ENCODE measurements around the gene TMEM131L. TPM values are rescaled to one million over a fixed set of nuclear protein-coding genes. Genes with fewer than 3 reads are reported as not detected.
A peak's percentile ranks its signal among the peaks of the same experiment; 100 is the strongest.

TMEM131L gene
- total and polyA plus RNA-seq, 7 donors = 0.60 to 27.2 (median 12.1) TPM

DNA sequence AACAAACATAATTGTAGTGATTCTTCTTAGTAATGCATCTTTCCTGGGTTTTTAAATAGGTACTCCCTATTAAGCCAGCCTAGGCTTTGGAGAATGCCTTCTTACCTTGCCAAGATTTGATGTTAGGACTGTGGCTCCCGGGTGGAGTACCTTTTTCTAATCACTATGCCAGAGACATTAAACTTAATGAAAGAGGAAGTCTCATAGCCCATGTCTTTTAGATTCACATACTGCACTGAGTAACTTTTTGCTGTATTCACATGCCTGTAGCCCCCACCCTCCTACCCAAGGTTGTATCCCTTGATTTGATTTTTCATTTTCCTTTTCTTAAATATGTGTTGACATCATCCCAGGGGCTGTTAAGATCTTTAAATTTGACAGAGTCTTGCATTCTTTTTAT, 113.7 kb downstream of the TMEM131L start:
- no peaks in the 10 kb centered on the region for H3K9me3 ChIP-seq
- WGBS, 2 donors = 23 to 55% methylated on average over 1 of the region's 1 CpG
- intact Hi-C loops (cut with DNase I) = loop anchor here (10.0 kb wide), 1 partner anchor 65 kb away; no protein-coding TSS in a partner anchor
- no peak for DNase-seq
- H3K4me1 ChIP-seq = peaks cover 0 to 21% (median 2%) of the 10 kb centered on the region in 4 donors
- TF ChIP-seq EP300 (IDR thresholded peaks at IDR 0.05) (no peak), POLR2AphosphoS5 (IDR thresholded peaks at IDR 0.05) (no peak), POLR2A (IDR thresholded peaks at IDR 0.05) (no peak)
- TF ChIP-seq, protein P1, sequence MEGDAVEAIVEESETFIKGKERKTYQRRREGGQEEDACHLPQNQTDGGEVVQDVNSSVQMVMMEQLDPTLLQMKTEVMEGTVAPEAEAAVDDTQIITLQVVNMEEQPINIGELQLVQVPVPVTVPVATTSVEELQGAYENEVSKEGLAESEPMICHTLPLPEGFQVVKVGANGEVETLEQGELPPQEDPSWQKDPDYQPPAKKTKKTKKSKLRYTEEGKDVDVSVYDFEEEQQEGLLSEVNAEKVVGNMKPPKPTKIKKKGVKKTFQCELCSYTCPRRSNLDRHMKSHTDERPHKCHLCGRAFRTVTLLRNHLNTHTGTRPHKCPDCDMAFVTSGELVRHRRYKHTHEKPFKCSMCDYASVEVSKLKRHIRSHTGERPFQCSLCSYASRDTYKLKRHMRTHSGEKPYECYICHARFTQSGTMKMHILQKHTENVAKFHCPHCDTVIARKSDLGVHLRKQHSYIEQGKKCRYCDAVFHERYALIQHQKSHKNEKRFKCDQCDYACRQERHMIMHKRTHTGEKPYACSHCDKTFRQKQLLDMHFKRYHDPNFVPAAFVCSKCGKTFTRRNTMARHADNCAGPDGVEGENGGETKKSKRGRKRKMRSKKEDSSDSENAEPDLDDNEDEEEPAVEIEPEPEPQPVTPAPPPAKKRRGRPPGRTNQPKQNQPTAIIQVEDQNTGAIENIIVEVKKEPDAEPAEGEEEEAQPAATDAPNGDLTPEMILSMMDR (IDR thresholded peaks at IDR 0.05) = no peak
- no peak overlapping the region for H3K4me3 ChIP-seq
- H3K36me3 ChIP-seq = no peaks in the 10 kb centered on the region
- no peaks in the 10 kb centered on the region for H3K27me3 ChIP-seq
- H3K27ac ChIP-seq = no peak overlapping the region

DNA sequence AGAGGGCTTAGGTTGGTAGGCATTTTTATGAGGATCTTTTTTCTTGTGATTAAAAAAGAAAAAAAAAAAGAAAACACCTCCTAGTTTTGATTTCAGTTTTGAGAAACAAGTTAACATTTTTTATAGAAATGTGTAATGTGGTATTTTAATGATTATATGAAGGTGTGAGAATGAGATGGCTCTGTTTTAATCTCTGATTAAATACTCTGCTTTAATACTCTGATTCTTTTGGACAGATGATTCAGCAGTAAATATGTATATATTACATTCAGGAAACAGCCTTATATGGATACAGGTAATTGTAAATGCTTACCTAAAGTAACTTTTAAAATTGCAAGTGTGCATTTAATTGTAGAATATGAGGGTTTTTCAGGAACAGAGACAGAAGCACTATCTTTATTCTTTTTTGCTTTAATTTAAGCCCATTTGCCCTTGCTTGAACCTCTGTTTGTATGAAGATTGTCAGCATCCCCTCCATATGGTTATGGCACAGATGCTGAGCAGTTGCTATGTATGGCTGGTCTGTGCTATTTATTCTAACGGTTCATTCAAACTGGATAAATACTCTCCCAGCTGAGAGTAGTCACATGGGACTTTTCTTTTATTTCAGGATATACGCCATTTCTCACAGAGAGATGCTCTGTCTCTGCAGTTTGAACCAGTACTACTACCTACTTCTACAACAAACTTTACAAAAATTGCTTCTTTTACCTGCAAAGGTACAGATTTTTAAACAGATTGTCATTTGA, 117.0 kb downstream of the TMEM131L start:
- intact Hi-C loops (cut with DNase I) = no loop called here
- Histone ChIP-seq H3K36me3 (peaks cover 0 to 10% (median 0%) of the 10 kb centered on the region in 4 donors), H3K4me3 (no peak overlapping the region), H3K27ac (no peak overlapping the region), H3K27me3 (no peaks in the 10 kb centered on the region), H3K4me1 (peaks cover 0 to 8% (median 0%) of the 10 kb centered on the region in 4 donors), H3K9me3 (no peaks in the 10 kb centered on the region)
- 82 to 83% methylated on average over 2 of the region's 2 CpGs for WGBS, 2 donors
- no peak for TF ChIP-seq POLR2A (IDR thresholded peaks at IDR 0.05)
- no peak for TF ChIP-seq EP300 (IDR thresholded peaks at IDR 0.05)
- TF ChIP-seq, protein P1 (IDR thresholded peaks at IDR 0.05) = no peak
- DNase-seq = no peak

DNA sequence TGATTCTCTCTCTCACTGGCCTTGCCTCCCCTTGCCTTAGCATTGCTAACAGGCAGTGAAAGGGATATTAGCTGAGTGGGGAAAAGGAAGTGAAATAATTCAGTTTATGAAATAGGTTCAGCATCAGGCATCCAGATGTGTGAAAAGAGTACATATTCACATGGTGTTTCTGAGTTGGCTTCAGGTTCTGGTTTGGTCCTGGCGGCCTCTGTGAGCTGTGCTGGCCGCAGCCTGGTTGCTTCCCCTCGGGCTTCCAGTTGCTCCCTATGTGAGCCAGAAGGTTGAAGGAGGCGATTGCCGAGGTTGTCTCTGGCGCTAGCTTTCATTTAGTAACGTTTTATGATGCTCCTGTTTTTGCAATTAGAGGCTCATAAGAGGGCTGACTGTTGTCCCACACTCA, 118.9 kb downstream of the TMEM131L start:
- H3K4me1 ChIP-seq = peaks cover 0 to 10% (median under 1%) of the 10 kb centered on the region in 4 donors
- H3K4me3 ChIP-seq = no peak overlapping the region
- H3K27ac ChIP-seq = peak overlapping the region in 1 of 4 donors; percentile 30
- TF ChIP-seq POLR2AphosphoS5 (IDR thresholded peaks at IDR 0.05) = no peak
- TF ChIP-seq POLR2A (IDR thresholded peaks at IDR 0.05) = no peak
- no peak for TF ChIP-seq EP300 (IDR thresholded peaks at IDR 0.05)
- TF ChIP-seq, protein P1 (IDR thresholded peaks at IDR 0.05) = no peak
- 91 to 93% methylated on average over 7 of the region's 7 CpGs for WGBS, 2 donors
- DNase-seq = no peak
- intact Hi-C loops (cut with DNase I) = no loop called here
- peaks cover 0 to 21% (median 1%) of the 10 kb centered on the region in 4 donors for H3K36me3 ChIP-seq
- no peaks in the 10 kb centered on the region for H3K9me3 ChIP-seq
- H3K27me3 ChIP-seq = no peaks in the 10 kb centered on the region

DNA sequence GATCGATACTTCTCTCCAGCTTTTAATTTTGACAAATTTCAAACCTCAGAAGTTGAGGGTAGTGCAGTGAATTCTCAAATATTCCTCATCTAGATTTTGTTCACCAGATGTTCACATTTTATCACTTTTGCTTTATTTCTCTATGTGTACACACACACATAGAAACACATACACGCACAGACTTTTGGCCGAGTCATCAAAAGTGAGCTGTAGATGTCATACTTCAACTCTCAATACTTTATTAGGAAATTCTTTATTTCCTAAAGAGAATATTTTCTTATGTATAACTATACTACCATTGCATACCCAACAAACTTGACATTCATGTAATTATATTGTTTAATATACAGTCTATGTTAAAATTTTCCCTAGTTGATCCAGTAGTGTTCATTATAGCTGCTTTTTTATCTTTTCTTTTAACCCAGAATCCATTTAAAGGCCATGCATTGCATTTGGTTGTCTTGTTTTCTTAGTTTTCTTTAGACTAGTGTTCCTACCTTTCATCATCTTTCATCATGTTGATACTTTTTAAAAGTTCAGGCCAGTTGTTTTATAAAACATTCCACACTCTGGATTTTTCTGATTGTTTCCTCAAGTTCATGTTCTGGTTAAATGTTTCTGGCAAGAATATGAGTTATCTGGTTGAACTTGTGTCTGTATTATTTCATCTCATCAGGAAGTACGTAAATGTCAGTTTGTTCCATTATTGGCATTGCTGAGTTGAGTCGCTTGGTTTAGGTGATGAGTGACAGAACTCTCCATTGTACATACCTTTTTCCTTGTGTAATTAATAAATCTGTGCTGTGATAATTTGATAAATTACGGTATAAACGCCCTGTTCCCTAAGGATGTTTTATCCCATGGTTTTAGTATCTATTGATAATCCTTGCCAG, 123.8 kb downstream of the TMEM131L start:
- no peak overlapping the region for H3K27ac ChIP-seq
- peaks cover 0 to 28% (median 19%) of the 10 kb centered on the region in 4 donors for H3K4me1 ChIP-seq
- TF ChIP-seq, protein P1 (IDR thresholded peaks at IDR 0.05) = no peak
- no peak for TF ChIP-seq POLR2A (IDR thresholded peaks at IDR 0.05)
- TF ChIP-seq POLR2AphosphoS5 (IDR thresholded peaks at IDR 0.05) = no peak
- TF ChIP-seq EP300 (IDR thresholded peaks at IDR 0.05) = no peak
- DNase-seq = no peak
- no peak overlapping the region for H3K4me3 ChIP-seq
- H3K9me3 ChIP-seq = no peaks in the 10 kb centered on the region
- H3K27me3 ChIP-seq = no peaks in the 10 kb centered on the region
- intact Hi-C loops (cut with DNase I) = no loop called here
- H3K36me3 ChIP-seq = peaks cover 0 to 20% (median 1%) of the 10 kb centered on the region in 4 donors
- 69 to 81% methylated on average over 7 of the region's 7 CpGs for WGBS, 2 donors
